GM18507 (cell line): ENCODE data around the gene HRG.

Source experiments
- DNase-seq: peaks from one replicate; pipeline ENCODE4 v3.0.0; 2011; ENCODE audit warnings: low read depth; ENCODE audit not compliant: insufficient read length; ENCODE audit errors: extremely low spot score
- FAIRE-seq: peaks from 2 replicates; lab custom pipeline; 2011; peaks lifted over from hg19 to GRCh38; lab: Jason Lieb, UNC

The HRG gene

GRCh38 chr3:186713499-186713898, 47.7 kb downstream of the HRG start:
- FAIRE-seq (no peak), DNase-seq (no peak)

GRCh38 chr3:186717039-186717457, 51.2 kb downstream of the HRG start, which contains the start of gene KNG1:
Gene KNG1 (plus strand): TSS chr3:186717359. CDS start chr3:186717543, 184 bp downstream.
- FAIRE-seq, result no peak

GRCh38 chr3:186719945-186720739, 54.3 kb downstream of the HRG start:
- no peak for FAIRE-seq

More at GRCh38 chr3:186717039-186717457, 51.2 kb downstream of the HRG start, which contains the start of gene KNG1:
- DNase-seq, result no peak

GRCh38 chr3:186722457-186722856, 56.6 kb downstream of the HRG start:
- FAIRE-seq (no peak), DNase-seq (no peak)

More at GRCh38 chr3:186719945-186720739, 54.3 kb downstream of the HRG start:
- DNase-seq, result no peak

- DNase-seq, result no peak
- FAIRE-seq, result no peak
Measured at GRCh38 chr3:186724911-186725310, 59.1 kb downstream of the HRG start.
